Measurements from ENCODE around the gene GAD1.

Gene GAD1

DNA sequence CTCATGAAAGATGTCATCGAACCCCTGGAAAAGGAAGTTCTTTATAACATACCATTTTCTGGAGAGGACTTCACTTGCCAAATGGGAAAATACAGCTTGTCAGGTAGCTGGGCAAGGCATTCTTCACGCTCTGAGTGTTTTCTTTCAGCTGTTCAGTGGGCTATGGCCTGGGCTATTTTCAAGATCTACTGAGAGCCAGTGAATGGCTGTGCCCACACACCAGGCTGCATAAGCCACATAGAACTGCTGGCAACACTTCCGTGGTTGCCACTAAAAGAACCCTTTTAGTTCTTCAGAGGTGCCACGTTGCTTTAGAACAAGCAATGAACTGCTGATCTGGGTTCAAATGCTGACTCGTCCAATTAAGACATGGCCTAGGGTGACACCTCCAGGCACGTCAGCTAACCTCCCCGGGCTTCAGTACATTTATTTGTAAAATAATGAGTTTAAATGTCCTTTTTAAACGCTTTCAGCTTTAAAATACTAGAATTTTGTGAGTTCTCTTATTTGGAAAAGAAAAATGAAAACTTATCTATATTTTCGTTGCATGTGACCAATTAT is 75.8 kb downstream of the GAD1 start:
- no peaks in the 10 kb centered on the region for H4K20me1 ChIP-seq (ENCODE audit: insufficient read depth, low read length)

GRCh38 chr2:170895023-170895757 is 78.5 kb downstream of the GAD1 start:
- Histone ChIP-seq H2AFZ (ENCODE audit: low read length) (no peak overlapping the region), H3K4me2 (ENCODE audit: low read depth, low read length) (no peak overlapping the region), H3K27me3 (replicated peaks; ENCODE audit: insufficient read depth, low read length) (no peaks in the 10 kb centered on the region), H3K36me3 (replicated peaks; ENCODE audit: insufficient read depth, low read length) (no peaks in the 10 kb centered on the region), H3K9me2 (replicated peaks; ENCODE audit: insufficient read depth, low read length) (no peaks in the 10 kb centered on the region), H3K27ac (ENCODE audit: low read length) (no peak overlapping the region), H3F3A (ENCODE audit: insufficient read depth, low read length) (no peaks in the 10 kb centered on the region), H3K4me3 (ENCODE audit: low read length) (no peak overlapping the region), H3K4me1 (ENCODE audit: low read length) (no peaks in the 10 kb centered on the region), H3K9ac (ENCODE audit: low read length) (no peak overlapping the region), H3K79me2 (ENCODE audit: low read length) (no peaks in the 10 kb centered on the region), H4K20me1 (ENCODE audit: insufficient read depth, low read length) (no peaks in the 10 kb centered on the region), H3K9me3 (replicated peaks; ENCODE audit: insufficient read depth, low read length) (no peaks in the 10 kb centered on the region)
- DNase-seq = no peak
- no peak for TF ChIP-seq EZH2 (optimal IDR thresholded peaks at IDR 0.05; ENCODE audit: low read depth, low read length)
- TF ChIP-seq, protein P1, sequence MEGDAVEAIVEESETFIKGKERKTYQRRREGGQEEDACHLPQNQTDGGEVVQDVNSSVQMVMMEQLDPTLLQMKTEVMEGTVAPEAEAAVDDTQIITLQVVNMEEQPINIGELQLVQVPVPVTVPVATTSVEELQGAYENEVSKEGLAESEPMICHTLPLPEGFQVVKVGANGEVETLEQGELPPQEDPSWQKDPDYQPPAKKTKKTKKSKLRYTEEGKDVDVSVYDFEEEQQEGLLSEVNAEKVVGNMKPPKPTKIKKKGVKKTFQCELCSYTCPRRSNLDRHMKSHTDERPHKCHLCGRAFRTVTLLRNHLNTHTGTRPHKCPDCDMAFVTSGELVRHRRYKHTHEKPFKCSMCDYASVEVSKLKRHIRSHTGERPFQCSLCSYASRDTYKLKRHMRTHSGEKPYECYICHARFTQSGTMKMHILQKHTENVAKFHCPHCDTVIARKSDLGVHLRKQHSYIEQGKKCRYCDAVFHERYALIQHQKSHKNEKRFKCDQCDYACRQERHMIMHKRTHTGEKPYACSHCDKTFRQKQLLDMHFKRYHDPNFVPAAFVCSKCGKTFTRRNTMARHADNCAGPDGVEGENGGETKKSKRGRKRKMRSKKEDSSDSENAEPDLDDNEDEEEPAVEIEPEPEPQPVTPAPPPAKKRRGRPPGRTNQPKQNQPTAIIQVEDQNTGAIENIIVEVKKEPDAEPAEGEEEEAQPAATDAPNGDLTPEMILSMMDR (IDR thresholded peaks at IDR 0.05; ENCODE audit: low read length) = no peak
- no peak for TF ChIP-seq EZH2phosphoT487 (IDR thresholded peaks at IDR 0.05; ENCODE audit: low read length)

More for the DNA sequence above, 75.8 kb downstream of the GAD1 start:
- Histone ChIP-seq H3K9me3 (replicated peaks; ENCODE audit: insufficient read depth, low read length) (no peaks in the 10 kb centered on the region), H3F3A (ENCODE audit: insufficient read depth, low read length) (no peaks in the 10 kb centered on the region), H3K4me3 (ENCODE audit: low read length) (no peak overlapping the region), H3K27ac (ENCODE audit: low read length) (no peak overlapping the region), H3K4me1 (ENCODE audit: low read length) (no peaks in the 10 kb centered on the region), H3K79me2 (ENCODE audit: low read length) (no peaks in the 10 kb centered on the region), H3K27me3 (replicated peaks; ENCODE audit: insufficient read depth, low read length) (no peaks in the 10 kb centered on the region), H2AFZ (ENCODE audit: low read length) (no peak overlapping the region), H3K36me3 (replicated peaks; ENCODE audit: insufficient read depth, low read length) (no peaks in the 10 kb centered on the region), H3K9me2 (replicated peaks; ENCODE audit: insufficient read depth, low read length) (no peaks in the 10 kb centered on the region), H3K9ac (ENCODE audit: low read length) (no peak overlapping the region), H3K4me2 (ENCODE audit: low read depth, low read length) (no peak overlapping the region)
- DNase-seq = no peak
- TF ChIP-seq, protein P1 (IDR thresholded peaks at IDR 0.05; ENCODE audit: low read length) = no peak
- TF ChIP-seq EZH2phosphoT487 (IDR thresholded peaks at IDR 0.05; ENCODE audit: low read length) (no peak), EZH2 (optimal IDR thresholded peaks at IDR 0.05; ENCODE audit: low read depth, low read length) (no peak)

DNA sequence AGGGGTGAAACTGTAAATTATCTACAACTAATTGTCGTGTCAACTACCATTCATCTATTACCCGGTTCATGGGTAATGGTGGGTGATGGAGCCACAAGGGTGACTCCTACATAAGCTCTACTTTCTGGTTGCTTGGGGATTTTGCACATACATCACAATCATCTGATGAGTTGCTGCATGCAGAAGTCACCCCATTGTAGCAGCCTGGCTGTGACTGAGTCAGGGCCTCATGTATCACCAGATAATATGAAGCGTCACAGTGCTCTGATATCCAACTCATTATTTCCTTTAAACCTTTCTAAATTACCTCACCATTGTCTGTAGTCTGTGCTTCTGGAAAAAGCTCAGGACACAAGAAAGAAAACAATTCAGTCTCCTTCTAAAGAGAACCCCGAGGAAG is 79.9 kb downstream of the GAD1 start:
- Histone ChIP-seq H3K79me2 (ENCODE audit: low read length) (no peaks in the 10 kb centered on the region), H2AFZ (ENCODE audit: low read length) (no peak overlapping the region), H3K36me3 (replicated peaks; ENCODE audit: insufficient read depth, low read length) (no peaks in the 10 kb centered on the region), H3K27ac (ENCODE audit: low read length) (no peak overlapping the region), H3K9ac (ENCODE audit: low read length) (no peak overlapping the region), H3K27me3 (replicated peaks; ENCODE audit: insufficient read depth, low read length) (no peaks in the 10 kb centered on the region), H3K9me2 (replicated peaks; ENCODE audit: insufficient read depth, low read length) (no peaks in the 10 kb centered on the region), H3K4me3 (ENCODE audit: low read length) (no peak overlapping the region), H3K4me1 (ENCODE audit: low read length) (no peaks in the 10 kb centered on the region), H3F3A (ENCODE audit: insufficient read depth, low read length) (no peaks in the 10 kb centered on the region), H4K20me1 (ENCODE audit: insufficient read depth, low read length) (no peaks in the 10 kb centered on the region), H3K4me2 (ENCODE audit: low read depth, low read length) (no peak overlapping the region), H3K9me3 (replicated peaks; ENCODE audit: insufficient read depth, low read length) (no peaks in the 10 kb centered on the region)
- DNase-seq = no peak
- no peak for TF ChIP-seq EZH2 (optimal IDR thresholded peaks at IDR 0.05; ENCODE audit: low read depth, low read length)
- TF ChIP-seq, protein P1 (IDR thresholded peaks at IDR 0.05; ENCODE audit: low read length) = no peak
- TF ChIP-seq EZH2phosphoT487 (IDR thresholded peaks at IDR 0.05; ENCODE audit: low read length) = no peak

All from MM.1S (cell line).